NCI-H1930 (cell line): ENCODE data around the gene HGS.
"Not testable (repeated sequence)": the region's sequence is repeated elsewhere in the genome, so short reads cannot be mapped to it uniquely, and the experiment has no call there.

ENCODE experiments used
- DNase-seq, 2 experiments: peaks; one replicate each; lab custom pipeline; 2025; lab: John Stamatoyannopoulos, UW

Gene HGS

DNA sequence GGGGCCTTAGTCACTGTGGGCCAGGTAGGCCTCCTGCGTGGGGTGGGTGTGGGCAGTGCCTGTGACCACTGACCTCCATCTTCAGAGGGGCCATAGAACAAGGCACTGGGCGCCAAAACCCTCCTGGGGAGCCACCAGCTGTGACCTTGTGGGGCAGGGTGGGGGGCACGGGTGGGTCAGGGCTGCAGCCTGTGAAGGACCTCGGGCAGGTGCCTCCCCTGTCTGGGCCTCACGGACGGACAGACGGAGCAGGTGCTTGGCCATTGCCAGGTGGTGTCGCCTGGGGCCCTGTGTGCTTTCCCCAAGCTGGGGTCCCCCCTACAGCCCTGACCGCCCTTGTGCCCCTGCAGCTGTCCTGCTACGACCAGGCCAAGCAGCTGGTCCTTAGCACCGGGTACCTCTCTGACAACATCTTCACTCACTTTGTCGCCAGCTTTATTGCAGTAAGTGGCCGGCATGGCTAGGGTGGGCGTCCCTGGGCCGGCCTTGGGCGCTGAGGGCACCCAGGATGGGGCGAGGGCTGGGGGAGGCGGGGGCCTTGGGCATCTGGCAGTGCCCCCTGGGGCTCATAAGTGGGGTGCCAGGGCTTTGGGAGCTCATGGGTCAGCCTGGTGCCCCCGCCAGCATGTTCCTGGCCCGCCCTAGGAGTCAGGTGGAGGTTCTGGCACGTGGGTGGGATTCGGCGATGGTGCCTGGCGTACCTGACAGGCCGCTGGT lies 33.4 kb downstream of the HGS start:
- no peak for DNase-seq

DNA sequence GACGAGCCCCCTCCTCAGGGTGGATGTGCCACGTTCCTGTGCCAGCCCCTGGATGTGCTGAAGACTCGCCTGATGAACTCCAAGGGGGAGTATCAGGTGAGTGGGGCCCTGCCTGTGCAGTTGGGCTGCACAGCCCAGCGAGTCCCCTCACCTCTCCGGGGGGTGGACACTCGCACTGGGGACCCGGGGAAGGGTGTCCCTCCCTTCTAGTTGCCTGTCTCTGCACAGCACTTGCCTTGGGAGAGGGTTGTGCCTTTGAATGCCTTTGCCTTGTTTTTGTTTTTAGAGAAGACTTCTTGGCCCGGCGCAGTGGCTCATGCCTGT lies 33.9 kb downstream of the HGS start:
- no peak for DNase-seq

DNA sequence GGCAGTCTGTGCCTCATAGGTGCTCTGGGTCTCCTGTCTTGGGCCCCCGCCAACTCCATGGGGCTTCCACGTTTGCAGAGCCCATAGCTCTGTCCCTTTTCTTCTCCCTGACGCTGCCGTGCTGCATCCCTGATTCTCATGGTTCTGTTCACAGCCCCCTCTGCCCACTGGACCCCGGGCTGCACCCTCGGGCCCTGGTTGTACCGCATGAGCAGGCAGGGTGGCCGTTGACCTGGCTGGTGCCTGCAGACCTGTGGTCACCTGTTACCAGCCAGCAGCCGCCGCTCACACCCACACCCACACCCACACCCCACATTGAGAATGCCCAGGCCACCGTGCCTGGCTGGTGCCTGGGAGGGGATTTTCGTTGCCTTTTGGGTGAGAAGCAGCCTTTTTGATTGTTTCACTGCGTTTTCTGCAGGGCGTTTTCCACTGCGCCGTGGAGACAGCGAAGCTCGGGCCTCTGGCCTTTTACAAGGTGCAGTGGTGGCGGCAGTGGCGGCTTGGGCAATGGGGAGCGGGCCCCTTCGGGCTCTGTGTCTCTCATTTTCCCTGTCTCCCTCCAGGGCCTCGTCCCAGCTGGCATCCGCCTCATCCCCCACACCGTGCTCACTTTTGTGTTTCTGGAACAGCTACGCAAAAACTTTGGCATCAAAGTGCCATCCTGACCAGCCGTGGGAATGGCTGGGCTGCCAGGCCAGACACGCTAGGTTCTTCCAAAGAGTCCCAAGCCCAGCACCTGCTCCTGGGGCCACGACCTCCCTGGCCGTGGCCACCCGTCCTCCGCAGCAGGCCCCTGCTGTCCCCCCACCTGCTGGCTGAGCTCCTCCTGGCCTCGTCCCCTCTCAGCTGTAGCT lies 35.8 kb downstream of the HGS start:
- no peak for DNase-seq

DNA sequence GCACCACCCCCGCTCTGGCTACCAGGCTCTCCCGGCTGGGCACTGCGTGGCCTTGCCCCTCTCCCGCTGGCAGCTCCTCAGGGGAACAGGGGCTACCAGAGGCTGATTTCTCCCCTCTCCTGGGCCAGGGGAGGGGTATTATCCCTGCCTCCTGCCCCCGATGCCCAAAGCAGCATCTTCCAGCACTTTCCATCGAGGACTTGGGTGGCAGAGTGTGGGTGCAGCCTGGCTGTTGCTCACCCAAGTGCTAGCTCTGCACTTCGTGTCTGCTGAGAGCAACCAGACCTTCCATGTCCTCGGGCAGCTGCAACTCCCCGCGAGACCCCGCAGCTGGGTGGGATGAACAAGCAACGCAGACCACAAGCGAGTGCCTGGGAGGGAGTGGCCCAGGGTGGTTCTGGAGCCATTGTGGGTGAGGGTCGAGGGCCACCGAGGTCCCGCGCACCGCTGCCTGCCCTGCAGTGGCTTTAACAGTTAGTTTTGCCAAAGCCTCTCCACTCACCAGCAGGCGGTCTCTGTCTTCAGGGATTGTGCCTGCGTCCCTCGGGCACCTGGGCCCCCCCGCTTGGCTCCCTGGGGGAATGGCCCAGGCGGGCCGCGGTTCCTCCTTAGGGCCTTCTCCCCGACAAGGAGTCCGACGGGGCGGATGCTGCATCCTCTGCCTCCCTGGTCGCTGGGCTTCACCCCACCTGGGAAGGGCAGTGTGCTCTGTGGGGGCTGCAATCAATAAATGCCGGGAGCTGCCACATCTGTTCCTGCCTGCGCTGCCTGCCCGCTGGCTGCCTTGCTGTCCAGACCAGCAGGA lies 36.7 kb downstream of the HGS start:
- no peak for DNase-seq

DNA sequence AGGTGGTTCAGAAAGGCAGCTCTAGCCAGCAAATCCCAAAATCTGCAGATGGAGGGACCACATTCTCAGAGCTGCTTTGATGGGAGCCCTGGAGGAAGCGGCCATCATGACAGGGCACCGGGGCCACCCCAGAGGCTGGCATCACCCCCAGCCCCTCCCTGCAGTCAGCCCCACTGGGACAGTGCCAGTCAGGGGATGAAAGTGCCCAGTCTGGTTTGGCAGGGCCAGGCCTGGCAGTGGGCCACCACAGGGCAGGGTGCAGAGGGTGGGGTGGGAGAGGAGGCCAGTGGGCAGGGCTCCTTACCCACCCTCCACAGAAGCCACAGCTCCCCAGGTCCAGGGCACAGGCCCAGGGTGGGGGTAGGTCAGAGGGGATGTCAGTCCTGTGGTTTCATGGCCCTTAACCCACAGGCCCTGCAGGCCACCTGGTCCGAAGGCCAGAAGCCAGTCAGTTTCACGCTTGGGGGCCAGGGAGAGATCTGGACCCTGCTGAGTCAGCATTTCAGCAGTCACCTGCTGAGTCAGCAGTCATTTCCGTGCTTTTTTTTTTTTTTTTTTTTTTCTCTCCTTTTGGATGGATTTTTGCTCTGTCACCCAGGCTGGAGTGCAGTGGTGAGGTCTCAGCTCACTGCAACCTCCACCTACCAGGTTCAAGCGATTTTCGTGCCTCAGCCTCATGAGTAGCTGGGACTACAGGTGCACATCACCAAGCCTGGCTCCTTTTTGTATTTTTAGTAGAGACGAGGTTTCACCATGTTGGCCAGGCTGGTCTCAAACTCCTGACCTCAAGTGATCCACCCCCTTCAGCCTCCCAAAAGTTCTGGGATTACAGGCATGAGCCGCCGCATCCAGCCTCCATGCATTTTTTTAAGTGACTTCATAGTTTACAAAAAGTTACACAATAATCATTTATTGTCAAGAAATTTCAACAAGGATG lies 38.6 kb downstream of the HGS start:
- no peak for DNase-seq

DNA sequence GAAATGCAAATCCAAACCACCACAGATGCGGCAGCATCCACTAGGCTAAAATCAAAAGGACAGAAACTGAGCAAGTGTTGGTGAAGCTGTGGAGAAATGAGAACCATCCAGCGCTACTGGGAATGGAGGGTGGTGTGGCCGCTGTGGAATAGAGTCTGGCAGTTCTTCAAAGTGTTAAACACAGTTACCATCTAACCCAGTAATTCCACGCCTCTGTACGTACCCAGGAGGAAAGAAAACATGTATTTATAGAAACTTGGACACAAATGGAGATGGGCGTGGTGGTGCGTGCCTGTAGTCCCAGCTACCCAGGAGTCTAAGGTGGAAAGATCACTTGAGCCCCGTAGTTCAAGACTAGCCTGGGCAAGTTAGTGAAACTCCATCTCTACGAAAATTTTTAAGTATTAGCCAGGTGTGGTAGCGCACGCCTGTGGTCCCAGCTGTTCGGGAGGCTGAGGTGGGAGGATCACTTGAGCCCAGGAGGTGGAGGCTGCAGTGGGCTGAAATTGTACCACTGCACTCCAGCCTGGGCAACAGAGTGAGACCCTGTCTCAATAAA lies 39.9 kb downstream of the HGS start:
- no peak for DNase-seq

DNA sequence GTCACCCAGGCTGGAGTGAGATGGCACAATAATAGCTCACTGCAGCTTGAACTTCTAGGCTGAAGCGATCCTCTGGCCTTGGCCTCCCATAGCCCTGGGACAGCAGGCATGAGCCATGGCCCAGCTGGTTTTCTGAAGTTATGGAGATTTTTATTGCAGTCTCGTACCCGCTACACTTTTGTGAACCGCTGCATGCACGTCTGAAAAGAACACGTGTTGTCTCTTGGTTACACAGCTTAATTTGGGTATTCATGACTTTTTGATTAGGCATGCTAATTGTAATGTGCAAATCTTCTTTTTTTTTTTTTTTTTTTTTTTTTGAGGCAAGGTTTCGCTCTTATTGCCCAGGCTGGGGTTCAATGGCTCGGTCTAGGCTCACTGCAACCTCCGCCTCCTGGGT lies 41.6 kb downstream of the HGS start:
- no peak for DNase-seq

DNA sequence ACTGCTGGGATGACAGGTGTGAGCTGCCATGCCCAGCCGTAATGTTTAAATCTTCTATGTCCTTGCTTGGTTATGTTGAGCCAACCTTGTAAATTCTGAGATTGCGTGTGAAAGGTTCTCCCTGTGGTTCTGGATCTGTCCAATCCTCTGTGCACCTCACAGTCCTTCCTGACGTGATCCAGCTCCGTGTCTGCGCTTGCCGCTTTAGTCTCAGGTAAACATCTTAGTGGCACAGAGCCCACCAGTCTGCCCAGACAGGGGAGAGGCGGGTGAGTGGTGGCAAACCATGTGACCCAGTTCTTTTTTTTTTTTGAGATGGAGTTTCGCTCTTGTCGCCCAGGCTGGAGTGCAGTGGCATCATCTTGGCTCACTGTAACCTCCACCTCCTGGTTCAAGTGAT lies 42.2 kb downstream of the HGS start:
- no peak for DNase-seq

DNA sequence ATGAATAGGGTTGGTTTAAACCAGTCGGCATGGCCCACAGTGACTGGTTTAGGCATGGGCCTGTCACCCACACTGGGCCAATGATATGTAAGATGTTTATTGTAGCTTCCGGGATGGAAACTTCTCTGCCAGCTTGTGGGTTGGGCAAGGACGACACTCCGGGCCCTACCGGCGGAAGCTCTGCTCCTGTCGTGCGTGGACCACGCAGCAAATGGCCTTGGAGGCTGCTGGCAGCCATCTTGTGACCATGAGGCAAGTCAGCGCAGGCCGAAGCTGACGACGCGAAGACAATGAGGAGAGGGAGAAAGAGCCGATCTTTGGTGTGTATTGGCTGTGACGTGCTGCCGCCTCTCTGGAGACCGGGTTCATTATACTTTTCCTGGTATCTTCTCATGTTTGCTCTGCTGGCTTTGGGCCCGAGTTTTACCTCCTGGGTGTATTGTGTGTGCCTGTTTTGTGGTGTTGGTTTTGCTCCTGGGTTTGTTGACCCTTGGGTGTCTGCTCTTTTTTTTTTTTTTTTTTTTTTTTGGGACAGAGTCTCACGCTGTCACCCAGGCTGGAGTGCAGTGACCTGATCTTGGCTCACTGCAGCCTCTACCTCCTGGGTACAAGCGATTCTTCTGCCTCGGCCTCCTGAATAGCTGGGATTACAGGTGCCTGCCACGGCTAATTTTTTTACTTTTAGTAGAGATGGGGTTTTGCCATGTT lies 43.7 kb downstream of the HGS start:
- DNase-seq = no peak

DNA sequence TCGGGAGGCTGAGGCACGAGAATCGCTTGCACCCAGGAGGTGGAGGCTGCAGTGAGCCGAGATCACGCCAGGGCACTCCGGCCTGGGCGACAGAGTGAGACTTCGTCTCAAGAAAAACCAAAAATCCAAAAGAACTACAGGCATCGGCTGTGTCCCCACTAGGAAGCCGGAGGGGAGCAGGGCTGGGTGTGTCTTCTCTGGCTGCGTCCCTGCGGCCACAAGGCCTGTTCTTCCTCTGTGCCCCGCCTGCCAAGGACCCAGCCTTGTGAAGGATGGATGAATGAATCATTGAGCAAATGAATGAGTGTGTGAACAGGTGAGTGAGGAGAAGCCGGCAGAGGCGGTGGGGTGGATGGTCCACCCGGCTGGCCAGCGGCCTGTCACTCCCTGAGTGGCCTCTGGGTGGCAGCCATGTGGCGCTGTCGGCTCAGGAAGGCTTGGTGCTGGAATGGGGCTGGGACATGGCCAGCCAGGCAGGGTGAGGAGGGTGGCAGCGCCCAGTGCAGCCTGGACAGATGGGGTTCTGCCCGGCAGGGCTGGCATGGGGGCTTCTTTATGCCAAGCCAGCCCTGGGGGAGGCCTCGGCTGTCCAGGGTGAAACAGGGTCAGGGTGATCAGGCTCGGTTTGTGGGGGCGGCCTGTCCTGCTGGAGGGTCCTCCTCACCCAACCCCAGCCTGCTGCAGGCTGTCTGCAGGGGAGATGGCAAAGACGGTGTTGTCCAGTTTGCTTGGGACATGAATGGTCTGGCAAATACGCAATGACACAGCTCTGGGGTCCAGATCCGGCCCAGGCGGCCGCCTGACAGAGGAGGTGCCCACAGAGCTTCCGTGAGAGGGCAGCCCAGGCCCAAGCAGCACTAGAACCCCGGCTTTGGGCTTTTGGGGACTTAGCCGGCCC lies 49.9 kb downstream of the HGS start:
- peak; percentile 62 to 75 for DNase-seq

DNA sequence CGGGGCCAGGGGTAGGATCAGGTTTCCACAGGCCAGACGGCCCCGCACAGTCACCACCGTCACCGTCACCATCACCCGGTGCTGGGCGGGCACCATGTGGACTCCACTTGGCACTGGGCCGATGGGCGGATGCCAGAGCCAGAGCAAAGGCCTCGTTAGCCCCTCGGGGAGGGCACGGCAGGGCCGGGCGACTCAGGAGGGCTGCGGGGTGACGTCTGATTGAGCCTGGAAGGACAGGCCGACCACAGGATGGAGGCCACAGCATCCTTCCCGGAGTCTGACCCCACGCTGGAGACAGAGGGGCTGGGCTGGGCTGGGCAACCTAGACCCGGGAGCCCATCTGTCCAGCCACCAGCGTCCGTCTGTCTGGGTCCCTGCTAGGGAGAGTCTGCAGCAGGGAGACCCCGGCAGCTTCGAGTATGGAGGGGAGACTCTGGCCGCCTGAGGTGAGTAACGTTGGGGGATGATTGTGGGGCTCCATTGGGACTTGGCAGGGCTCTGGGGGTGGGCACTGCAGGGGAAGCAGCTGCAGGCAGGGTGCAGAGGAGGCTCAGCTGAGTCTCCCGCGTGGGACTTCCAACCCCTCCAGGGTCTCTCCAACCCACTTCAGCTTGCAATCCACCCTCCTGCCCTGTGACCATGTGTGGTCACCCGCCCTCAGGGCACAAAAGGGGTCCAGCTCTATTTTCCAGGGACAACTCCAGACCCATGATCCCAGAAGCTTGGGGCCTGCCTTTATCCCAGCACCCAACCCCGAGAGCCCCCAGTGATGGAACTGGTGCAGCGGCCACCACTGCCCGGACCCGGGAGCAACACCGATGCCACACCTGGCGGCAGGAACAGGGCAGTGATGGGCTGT lies 50.8 kb downstream of the HGS start:
- no peak for DNase-seq

DNA sequence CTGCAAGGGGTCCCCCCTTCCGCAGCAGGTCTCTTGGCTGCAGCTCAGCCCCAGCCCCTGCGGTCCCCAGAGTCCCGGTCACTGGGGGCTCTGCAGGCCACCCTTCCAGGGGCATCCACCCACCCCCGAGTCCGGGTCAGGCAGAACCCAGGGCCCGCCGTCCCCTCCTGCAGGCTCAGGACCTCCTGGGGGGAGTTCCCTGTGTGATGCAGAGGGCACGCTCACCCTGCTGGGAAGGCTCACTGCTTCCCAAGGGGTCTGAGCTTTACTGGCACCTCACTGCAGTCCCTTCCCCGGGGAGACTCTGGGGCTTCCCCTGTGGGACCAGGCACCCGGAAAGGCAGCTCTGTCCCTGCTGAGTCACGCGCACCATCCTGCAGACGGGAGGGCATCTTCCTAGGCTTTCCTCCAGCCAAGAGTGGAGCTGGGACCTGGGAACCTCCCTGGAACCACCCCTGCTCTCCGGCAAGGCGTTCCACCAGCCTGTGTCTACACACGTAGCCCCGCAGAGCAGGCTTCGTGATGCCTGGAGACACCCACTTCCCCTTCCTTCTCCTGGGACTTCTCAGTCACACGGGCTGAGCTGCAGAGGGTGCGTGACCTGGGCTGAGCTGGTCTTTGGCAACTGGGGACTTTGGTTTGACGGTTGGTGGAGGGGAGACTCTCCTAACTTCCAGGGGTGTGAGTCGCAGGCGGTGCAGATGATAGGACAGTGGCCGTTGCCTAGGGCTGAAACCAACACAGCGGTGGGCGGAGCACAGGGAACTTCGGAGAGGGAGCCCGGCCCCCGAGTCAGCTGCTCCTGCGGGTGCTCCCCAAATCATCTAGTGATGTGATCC lies 51.7 kb downstream of the HGS start:
- no peak for DNase-seq

DNA sequence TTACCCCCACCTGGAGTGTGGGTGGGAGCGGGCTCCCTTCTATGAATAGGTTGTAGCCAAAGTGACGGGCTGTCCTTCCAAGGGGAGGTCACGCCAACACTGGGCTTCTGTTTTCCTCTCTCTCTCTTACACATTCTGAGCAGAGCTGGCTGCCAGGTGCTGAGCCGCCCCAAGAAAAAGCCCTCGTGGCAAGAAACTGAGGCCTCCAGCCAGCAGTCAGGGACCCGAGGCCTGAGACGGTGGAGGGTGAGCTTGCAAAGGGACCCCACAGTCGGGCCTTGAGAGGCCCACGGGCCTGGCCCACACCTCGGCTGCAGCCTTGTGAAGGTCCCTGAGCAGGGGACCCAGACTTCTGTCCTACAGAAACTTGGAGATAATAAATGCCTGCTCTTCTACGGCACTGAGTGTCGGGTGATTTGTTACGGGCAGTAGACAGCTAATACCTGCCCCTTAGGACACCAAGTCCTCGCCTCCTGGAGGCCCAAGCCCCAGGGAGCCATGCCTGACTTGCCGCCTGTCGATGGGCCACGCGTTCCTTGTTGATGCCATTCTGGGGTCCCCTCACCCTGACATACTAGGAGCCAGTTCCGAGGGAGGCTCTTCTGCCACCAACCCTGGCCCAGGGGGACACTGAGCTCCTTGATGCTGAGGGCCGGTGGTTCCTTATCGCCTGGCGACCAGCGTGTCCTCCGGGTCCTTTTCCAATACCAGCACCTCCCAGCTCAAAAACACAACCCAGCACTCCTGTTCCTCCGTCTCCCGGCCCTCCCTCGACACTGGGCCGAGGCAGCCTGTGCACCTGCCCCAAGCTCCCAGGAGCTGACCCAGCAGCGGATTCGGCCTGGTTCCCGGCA lies 54.4 kb downstream of the HGS start:
- no peak for DNase-seq

DNA sequence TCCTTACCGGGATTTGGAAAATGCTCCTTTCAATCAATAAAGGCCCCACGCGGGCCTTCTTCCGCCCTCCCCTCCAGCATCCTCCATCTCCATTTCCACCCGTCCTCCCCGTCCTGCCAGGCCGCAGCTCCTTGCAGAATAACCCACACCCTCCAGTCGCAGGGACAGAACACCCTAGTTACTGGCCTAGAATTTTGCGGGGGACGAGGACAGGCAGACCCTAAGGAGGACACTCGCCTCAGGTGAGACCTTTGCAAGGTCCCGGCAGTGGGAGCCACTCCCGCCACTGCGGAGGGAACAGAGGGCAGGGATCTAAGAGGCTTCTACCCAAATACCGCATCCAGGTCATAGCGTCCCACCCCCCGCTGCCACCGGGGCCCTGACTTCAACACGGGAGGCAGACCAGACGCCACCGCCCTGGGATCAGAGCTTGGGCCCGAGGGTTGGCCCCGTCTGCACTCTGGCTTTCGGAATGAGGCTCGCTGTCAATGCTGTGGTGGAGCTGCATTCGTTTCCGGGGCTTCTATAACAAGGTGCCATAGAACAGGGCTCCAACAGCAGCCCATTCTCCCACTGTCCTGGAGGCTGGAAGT lies 55.1 kb downstream of the HGS start:
- no peak for DNase-seq

DNA sequence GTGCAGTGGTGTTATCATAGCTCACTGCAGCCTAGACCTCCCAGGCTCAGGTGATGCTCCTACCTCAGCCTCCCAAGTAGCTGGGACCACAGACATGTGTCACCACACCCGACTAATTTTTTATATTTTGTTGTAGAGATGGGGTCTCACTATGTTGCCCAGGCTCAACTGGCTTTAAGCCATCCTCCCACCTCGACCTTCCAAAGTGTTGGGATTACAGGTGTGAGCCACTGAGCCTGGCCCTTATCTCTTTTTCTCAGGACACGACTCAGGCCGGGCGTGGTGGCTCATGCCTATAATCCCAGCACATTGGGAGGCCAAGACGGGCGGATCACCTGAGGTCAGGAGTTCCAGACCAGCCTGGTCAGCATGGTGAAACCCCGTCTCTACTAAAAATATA lies 55.8 kb downstream of the HGS start:
- not testable (repeated sequence) for DNase-seq

DNA sequence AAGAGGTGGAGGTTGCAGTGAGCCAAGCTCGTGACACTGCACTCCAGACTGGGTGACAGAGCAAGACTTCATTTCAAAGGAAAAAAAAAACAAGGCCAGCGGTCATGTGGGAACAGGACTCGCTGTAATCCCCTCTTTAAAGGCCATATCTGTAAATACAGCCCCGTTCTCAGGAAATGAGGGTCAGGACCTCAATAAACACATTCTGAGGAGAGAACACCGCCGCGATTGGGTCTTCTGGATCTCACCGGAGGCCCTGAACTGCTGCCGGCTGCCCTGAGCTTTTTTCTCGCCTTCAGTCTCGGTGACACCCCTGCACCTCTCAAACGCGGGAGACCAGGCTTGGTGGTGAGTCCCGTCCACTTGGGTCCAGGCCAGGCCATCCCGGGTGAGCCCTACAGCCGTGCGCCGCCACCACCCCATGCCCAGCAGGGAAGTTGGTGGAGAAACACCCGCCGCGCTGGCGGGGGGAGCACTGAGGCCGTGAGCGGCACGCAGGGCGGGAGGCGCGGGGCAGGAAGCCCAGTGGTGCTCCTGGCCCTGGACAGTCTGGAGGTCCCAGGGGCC lies 56.7 kb downstream of the HGS start:
- DNase-seq = no peak
